ENCODE results near the gene CDC42. TPM values are rescaled to one million over a fixed set of nuclear protein-coding genes. Genes with fewer than 3 reads are reported as not detected.

Gene CDC42
- total and polyA plus RNA-seq, 2 of the 13 experiments (the other 11 are each of a cell fraction or from before 2014, with no cell fraction given): 138 to 237 TPM

DNA sequence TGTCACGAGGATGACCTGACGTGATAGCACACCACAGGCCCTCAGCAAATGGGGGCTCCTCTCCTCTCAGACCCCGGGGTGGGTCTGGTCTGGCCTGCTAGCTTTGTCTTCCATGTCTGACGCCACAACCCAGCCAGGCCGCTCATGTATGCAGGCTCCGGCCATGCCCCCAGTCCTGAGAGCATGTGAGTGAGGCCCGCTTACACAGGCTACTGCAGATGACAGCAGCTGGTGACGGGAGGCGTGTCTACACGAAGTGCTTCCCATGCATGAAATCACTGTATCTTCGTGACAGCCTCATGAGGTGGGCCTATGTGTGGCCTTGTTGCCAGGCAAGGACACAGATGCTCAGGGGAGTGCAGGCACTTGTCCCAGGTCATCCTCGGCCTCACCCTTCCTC lies 74.0 kb downstream of the CDC42 start:
- FAIRE-seq (no peak), DNase-seq (ENCODE audit: low spot score) (no peak), ATAC-seq (no peak)
- BruUV-seq (replicated peaks): no TSS peak
- CTCF ChIA-PET (ENCODE audit: low intra/inter-chr PET ratio, low total read pairs): no interaction called here
- Histone ChIP-seq H3K4me3 (replicated peaks in 1 of 3; ENCODE audit: insufficient read depth in 1 of 3, low read depth in 2 of 3, low read length in 3 of 3) (no peak overlapping the region), H3K79me2 (ENCODE audit: insufficient read depth, low read length) (no peaks in the 10 kb centered on the region), H3K36me3 (replicated peaks in 1 of 2; ENCODE audit: control insufficient read depth in 1 of 2, insufficient read depth in 2 of 2, low read length in 2 of 2) (no peaks in the 10 kb centered on the region), H3K9ac (ENCODE audit: insufficient read depth, low read depth, low read length) (no peak overlapping the region), H4K20me1 (ENCODE audit: insufficient read depth, low read length) (no peaks in the 10 kb centered on the region), H3K4me2 (ENCODE audit: low read depth, low read length) (no peak overlapping the region), H3K27me3 (ENCODE audit: control insufficient read depth in 1 of 2, insufficient read depth in 2 of 2, low read length in 2 of 2) (peaks cover 0 to 8% of the 10 kb centered on the region in 2 experiments; a peak in 2 of 5 replicates), H2AFZ (ENCODE audit: low read length) (no peak overlapping the region), H3K9me3 (ENCODE audit: low read length) (no peaks in the 10 kb centered on the region), H3K27ac (ENCODE audit: extremely low read length, insufficient read depth, low read length) (no peak overlapping the region), H3K4me1 (ENCODE audit: insufficient read depth, low read length) (no peaks in the 10 kb centered on the region)
- no peak for TF ChIP-seq SAP130 (CRISPR knock-in tag; IDR thresholded peaks at IDR 0.05; ENCODE audit: low read depth)
- TF ChIP-seq SETDB1 (CRISPR knock-in tag; IDR thresholded peaks at IDR 0.05; ENCODE audit: borderline replicate concordance): no peak
- TF ChIP-seq ZNF878 (CRISPR knock-in tag; IDR thresholded peaks at IDR 0.05): no peak
- TF ChIP-seq ERF (CRISPR knock-in tag; IDR thresholded peaks at IDR 0.05): no peak
- TF ChIP-seq NKX3-1 (CRISPR knock-in tag; IDR thresholded peaks at IDR 0.05): no peak
- TF ChIP-seq ZFAT (CRISPR knock-in tag; conservative IDR thresholded peaks at IDR 0.05): no peak
- TF ChIP-seq, protein P1, sequence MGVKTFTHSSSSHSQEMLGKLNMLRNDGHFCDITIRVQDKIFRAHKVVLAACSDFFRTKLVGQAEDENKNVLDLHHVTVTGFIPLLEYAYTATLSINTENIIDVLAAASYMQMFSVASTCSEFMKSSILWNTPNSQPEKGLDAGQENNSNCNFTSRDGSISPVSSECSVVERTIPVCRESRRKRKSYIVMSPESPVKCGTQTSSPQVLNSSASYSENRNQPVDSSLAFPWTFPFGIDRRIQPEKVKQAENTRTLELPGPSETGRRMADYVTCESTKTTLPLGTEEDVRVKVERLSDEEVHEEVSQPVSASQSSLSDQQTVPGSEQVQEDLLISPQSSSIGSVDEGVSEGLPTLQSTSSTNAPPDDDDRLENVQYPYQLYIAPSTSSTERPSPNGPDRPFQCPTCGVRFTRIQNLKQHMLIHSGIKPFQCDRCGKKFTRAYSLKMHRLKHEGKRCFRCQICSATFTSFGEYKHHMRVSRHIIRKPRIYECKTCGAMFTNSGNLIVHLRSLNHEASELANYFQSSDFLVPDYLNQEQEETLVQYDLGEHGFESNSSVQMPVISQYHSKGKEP (CRISPR knock-in tag; IDR thresholded peaks at IDR 0.05): no peak
- no peak for TF ChIP-seq CAMTA2 (CRISPR knock-in tag; IDR thresholded peaks at IDR 0.05; ENCODE audit: borderline replicate concordance)
- TF ChIP-seq JUND (CRISPR knock-in tag; IDR thresholded peaks at IDR 0.05): no peak
- TF ChIP-seq ZNF547 (CRISPR knock-in tag; IDR thresholded peaks at IDR 0.05): no peak
- no peak for TF ChIP-seq ATF7-NPFF (CRISPR knock-in tag; IDR thresholded peaks at IDR 0.05; ENCODE audit: low read depth)
- TF ChIP-seq, protein P2, sequence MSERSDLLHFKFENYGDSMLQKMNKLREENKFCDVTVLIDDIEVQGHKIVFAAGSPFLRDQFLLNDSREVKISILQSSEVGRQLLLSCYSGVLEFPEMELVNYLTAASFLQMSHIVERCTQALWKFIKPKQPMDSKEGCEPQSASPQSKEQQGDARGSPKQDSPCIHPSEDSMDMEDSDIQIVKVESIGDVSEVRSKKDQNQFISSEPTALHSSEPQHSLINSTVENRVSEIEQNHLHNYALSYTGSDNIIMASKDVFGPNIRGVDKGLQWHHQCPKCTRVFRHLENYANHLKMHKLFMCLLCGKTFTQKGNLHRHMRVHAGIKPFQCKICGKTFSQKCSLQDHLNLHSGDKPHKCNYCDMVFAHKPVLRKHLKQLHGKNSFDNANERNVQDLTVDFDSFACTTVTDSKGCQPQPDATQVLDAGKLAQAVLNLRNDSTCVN (CRISPR knock-in tag; IDR thresholded peaks at IDR 0.05; ENCODE audit: borderline replicate concordance): no peak
- no peak for TF ChIP-seq ONECUT2 (CRISPR knock-in tag; IDR thresholded peaks at IDR 0.05)
- WGBS (ENCODE audit: low lambda C conversion rate): 53% methylated on average over 4 of the region's 12 CpGs
- POLR2A ChIA-PET: no interaction called here
- intact Hi-C loops (cut with micrococcal nuclease; ENCODE audit: unreplicated experiment): no loop called here
- in situ Hi-C loops (cut with HindIII; ENCODE audit: extremely low pct_ligation_motif_present, low pct_unique_long_range_greater_than_20kb): no loop called here

Measured in HepG2 (cell line).